AG20443 (cell line): ENCODE measurements around the gene RTL10.
A peak's percentile ranks its signal among the peaks of the same experiment; 100 is the strongest.

Source experiments
- DNase-seq: peaks from one replicate; pipeline ENCODE4 v3.0.0; 2012; ENCODE audit warnings: low spot score, mixed read lengths

The RTL10 gene

DNA sequence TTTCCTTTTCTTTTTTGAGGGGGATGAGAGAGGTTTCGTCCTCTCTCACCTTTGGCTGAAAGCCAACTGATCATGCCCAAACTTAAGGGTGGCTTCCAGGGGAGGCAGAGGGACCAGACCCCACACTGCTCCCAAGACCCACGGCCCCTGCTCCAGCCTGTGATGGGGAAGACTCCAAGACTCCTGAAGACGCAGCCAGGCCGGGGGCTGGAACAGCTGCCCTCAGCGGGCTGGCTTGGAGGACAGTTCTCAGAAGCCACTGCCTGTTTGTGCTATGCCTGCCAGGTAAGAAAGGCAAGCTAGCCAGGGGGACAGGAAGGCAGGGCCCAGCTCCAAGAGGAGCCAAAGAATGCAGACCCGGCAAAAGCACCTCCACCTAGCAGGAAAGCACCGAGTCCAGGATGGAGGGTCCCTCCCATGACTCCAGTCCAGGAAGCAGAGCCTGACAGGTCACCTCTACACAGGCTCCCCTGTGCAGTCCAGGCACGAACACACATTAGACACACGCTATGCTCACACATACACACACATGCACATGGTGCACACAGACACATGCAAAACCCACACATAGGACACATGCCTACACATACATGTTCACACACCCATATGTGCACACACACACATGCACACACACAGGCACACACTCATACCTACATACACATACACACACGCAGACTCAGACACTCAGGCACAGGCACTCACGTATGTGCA lies 31.3 kb downstream of the RTL10 start:
- no peak for DNase-seq

DNA sequence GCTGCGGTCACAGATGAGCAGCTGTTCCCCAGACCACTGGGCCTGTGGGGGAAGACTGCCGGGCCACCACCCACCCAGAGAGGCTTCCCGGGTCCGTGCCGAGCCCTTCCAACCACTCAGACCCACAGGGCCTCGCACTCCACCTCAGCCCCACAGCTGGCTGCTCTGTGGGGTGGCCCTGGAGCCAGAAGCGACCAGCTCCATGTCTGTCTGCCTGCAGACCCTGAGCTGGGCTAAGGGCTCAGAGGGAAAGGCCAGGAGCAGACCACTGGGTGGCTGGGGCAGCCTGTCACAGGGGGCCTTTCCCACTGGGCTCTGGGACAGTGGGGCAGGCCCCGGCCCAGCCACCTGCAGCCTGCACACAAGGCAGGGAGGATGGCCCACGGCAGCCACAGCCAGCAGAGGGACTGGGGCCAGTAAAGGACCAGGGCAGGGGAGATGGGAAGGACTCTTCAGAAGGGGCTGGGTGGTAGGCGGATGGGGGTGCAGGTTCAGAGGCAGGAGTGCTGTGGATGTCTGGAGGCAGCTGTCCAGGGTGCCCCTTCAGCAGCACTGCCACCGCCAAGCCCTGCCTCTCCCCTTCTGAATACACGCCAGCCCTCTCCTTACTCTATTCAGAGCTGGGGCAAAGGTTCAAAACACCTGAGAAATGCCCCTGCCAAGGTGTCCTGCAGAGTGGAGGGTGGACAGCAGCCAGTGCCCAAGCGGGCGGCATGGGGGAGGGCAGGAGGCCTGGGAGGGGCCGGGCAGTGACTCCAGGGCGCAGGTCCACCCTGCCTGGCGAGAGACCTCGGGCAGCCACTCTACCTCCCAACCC lies 32.2 kb downstream of the RTL10 start:
- no peak for DNase-seq

DNA sequence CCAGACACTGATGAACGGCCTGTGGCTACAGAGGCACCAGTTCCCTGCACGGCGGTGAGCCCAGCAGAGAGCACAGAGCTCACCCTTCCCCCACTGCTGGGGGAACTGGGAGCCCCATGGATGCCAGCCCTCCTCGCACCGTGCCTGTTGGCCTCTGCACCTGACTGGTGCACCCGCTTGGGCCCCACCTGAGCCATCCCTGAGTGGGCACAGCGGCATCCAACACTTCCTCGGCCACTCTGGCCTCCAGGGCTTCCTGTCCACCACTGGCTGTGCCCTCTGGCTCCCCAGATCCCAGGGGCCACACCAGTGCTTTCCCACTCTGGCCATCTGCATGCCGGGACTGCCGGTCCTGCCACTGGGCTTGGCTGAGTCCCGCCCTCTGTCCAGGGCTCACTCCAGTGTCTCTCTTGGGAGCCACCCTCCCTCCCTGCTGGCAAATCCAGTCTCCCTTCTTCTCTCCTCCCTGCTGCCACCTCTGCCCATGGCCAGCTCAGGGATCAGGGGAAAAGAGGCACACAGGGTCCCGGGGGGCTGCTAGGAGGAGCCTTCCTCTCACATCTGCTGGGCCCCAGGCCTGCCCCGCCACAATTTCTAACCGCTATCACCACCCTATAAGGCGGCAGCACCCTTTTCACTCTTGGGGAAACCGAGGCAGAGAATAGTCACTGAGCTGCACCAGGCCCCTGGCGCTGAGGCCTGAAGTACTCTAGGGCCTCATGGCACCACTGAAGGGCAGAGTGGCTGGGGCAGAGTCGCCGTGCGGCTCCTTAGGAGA lies 33.0 kb downstream of the RTL10 start:
- no peak for DNase-seq

DNA sequence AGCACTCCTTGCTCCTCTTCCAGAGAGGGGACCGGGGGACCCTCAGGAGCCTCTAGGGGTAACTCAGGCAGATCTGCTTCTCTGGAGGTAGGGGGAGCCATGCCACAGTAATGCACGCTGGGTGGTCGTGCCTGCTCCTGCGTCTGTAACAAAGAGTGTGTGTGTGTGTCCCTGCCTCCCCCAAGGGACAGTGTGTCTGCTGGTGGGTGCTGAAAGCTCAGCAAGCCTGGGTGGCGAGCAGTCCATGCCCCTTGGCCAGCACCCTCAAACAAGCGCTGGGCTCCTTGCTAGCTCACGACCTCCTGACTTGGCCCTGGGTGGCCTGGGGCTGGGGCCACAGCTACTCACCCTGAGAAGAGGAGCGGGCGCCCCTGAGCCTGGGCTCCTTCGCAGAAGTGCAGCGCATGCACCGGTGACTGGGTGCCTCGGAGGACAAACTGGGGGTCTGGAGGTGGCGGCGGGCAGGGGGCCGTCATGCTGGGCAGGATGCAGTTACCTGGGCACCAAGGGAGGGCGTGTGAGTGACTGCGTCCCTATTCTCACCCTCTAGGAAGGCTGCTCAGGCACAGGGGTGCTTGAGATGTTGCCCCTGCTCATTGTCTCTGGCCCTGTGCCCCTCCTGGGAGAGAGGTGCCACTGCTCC lies 33.7 kb downstream of the RTL10 start:
- no peak for DNase-seq

DNA sequence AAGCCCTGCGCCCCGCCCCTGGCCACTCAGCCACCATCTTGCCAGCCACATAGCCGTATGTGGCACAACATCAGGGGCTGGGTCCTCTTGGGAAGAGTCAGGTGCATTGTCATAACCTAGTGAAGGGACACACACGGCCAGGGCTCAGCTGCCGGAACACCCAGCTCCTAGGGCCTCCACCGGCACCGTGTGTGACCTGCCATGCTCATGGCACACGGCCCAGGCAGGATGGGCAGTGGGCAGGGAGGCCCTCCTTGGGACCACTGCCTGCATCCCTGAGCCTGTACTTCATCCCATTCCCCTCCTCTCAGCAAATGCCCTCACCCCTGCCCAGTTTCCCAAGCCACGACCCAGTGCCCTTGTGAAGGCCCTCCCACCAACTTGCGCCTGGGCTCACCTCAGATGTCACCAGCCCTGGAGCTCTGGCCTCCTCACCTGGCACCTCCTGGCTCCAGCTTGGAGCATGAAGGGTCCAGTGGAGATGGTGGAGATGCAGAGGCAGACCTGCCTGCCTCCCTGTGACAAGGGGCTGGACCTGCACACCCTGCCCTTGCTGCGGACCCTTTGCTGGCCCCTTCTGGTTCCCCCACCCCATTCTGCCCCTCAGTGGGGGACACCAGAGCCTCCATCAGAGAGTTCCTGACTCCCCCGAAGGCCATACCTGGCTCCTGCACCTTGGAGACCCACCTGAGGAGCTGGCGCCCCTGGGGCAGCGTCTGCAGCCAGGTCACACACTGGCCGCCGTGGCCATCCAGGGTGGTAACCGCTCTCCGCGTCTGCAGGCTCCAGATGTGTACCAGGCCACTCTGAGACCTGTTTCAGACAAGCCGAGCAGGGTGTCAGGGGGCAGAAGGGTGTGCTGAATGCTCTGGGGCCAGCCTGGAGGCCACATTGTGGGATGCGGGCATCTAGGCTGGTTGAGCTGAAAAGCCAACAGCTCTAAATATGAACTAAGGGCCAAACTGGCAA lies 34.5 kb downstream of the RTL10 start:
- DNase-seq = no peak

DNA sequence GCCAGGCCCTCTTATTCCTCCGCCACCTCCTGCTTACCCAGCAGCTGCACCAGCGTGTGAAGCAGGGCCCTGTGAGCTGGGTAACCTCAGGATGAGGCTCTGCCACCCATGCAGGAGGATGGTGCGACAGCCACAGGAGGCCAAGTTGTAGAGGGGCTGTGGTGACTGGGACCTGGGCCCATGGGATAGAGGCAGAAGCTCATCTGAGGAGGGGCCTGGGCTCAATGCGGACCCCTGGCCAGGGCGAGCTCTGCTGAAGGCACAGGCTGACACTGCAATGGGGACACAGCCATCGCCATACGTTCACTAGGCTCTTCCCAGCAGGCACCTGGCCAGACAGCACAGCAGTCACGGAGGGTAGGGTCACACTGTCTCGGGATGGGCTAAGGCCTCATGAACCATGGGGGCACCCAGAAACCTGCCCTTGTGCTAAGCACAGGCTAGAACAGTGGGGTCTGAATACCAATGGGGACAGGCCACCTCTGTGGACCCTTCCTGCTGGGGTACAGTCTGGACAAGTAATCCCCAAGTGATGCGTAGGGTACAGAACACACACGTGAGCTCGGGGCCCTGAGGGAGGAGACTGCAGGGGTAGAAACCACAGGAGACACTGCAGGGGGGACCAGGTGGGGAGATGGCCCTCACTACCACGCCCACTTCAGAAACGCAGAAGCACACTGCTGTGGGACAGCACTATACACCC lies 35.3 kb downstream of the RTL10 start:
- no peak for DNase-seq

DNA sequence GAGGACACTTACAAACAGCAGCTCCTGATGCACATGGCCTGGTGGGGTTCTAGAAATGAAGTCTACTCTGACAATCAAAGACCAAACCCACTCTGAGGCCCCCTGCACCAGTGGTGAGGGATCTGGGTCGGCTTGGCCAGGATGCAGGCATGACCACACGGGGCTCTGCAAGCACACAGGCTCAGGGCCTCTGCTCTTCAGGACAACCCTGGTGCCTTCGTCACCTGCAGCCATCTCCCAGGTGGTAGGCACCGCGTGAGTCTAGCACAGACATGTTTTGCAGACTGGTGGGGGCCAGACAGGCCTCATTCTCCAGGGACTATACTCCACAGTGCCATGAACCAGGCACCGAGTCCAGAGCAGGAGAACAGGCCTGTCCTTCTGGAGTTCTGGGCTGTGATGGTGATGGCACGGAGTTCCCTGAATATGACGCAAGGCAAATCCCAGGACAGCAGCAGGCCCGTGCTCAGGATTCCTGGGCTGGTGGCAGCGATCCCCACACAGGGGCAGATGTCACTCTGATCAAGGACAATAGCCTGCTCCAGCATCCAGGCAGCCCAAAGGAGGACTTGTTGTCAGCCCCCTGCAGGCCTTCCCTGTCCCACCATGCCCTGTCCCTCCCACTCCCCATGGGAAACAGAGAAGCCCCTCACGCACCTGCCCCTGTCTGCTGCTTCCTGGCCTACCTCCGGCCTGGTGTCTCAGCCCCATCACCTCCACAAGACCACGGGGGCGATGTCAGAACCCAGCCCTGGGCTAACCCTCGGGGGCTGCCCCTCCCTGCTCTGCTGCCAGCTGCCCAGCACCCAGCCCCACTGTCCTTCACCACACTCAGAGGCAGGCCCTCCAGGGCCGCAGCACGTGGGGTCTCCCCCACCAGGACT lies 36.1 kb downstream of the RTL10 start:
- no peak for DNase-seq

DNA sequence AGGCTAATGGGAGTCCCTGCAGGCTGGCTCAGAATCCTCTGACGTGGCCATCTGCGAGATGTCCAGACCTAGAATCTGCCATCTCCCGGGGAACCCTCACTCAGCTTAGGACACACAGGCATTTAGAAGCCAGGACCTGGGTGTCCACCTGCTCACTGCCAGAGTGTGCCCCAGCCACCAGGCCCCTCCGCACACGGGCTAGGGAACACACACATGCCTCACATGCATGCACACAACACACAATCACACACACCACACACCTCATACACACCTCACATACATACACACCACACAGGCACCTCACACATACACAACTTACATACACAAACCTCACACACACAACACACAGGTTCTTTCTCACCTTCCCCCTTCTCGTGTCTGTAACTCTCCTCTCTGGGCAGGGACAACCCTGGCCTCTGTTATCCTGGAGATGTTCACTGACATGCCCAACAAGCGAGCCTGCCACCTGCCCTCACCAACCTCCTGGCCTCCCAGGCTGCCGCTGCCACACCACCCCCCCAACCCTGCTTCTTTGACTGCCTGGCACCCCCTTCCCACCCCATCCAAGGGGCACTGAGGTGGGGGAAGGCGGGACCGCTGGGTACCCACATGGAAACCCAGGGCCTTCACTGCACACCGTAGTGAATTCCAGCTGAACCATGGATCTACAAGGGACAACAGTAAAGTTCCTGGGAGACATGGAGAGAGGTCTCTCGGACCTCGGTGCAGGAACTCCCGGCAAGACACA lies 38.1 kb downstream of the RTL10 start:
- DNase-seq = no peak

DNA sequence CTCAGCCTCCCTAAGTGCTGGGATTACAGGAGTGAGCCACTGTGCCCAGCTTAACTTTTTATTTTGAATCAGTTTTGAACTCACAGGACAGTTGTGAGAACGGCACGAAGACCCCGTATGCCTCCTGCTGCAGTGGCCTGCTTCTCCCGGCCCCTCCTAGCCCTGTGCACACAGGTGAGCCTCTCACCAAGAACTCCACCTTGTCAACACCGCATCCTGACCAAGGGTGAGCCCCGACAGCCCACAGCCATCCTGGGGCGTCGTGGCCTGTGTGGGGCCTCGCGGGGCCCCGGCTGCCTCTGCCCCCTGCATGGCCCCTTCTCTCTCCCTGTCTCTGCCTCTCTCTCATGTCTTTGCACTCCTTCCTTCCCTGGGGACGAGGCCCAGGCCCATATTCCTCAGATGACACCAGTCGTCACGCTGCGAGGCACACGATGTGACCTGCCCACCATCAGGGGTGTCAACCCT lies 38.8 kb downstream of the RTL10 start:
- no peak for DNase-seq

DNA sequence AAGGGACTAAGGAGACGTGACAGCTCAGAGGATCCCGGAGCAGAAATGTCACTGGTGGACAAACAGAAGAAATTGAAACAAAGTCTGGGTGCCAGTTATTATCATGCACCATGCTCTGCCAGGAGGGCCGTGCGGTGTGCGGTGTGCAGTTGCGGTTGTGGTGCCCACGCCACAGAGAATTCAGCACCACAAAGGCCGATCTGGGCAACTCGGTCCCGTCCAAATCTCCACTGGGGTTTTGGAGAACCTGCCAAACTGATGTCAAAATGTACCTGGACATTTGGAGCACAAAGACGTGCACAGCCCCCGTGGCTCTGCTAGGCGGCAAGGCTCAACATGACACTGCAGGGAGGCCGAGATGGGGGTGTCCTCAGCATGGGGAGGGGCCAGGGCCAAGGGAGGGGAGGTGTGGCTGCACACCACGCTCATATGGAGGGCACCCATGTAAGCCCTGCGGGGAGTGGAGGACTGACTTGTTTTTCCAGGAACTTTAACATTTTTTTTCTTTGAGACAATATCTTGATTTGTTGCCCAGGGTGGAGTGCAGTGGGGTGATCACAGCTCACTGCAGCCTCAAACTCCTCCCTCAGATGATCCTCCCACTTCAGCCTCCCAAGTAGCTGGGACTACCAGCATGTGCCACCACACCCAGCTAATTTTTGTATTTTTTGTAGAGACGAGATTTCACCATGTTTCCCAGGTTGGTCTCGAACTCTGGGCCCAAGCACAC lies 39.4 kb downstream of the RTL10 start:
- DNase-seq = no peak

DNA sequence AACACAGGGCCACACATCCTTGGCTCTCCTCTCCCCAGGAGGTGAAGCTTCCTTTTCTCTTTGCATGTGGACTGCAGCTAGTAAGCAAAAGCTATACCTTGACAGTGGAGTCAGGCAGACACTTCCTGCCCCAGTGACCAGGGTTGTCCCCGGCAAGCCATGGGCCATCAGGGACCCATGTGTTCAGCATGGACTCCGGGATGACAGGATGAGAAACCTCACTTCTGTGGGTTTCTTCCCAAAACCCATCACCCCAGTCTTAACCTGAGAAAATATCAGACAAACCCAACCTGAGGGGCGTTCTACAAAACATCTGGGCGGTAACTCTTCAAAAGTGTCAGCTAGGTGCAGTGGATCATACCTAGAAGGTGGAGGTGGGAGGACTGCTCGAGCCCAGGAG lies 40.2 kb downstream of the RTL10 start:
- no peak for DNase-seq

DNA sequence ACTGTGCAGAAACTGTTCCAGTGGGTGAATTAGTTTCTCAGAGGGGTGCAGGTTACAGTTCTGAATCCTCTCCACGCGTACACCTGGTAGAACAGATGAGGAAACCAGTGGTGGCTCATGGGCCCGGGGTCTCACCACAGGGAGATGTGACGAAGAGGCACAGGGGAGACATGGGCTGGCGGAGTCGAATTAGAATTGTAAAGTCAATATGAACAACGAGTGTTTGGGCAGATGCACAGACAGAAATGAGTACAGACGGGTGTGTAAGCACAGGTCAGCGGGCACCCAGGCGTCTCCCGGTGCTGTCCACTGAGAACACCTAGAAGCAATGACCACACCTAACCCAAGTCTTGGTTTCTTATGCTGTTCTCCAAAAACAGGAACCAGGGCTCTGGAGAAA lies 41.8 kb downstream of the RTL10 start:
- no peak for DNase-seq

DNA sequence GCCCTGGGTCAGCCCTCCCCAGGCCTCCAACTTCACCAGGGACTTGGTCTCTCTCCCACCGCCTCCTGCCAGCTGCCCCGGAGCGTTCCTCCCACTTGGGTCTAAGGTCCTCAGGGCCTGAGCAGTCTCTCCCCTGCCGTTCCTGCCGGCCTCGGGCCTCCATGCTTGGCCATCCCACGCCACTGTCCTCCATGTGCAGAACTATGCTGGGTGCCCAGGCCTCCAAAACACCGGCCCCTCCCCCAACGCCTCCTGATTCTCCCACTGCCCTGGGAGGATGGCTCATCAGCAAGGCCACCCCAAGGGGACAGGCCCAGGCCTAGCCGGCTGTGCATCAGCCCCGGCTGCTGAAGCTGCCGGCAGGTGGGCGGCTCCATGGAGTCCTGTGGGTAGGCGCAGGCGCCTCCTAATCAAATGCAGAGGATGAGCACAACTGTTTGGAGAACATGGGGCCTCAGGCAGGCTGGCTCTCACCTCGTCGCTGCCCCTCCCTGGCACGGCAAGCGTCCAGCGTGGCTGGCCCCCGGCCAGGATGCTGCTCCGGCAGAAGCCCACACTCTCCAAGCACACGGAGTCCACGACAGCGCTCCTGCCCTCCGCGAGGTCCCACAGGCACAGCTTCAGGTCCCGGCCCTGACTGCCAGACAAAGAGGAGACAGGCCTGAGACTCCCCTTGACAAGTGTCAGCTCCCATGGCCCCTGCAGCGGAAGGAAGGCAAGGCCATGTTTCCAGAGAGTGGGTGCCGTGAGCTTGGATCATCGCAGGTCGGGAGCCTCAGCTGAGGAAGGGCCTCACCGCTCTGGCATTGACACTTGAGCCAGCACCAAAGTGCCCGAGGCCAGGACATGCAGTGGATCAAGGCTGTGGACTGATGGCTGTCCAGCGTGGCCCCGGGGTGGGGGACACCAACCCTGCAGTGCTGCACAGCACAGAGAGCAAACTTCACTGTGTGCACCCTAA lies 42.6 kb downstream of the RTL10 start:
- no peak for DNase-seq

DNA sequence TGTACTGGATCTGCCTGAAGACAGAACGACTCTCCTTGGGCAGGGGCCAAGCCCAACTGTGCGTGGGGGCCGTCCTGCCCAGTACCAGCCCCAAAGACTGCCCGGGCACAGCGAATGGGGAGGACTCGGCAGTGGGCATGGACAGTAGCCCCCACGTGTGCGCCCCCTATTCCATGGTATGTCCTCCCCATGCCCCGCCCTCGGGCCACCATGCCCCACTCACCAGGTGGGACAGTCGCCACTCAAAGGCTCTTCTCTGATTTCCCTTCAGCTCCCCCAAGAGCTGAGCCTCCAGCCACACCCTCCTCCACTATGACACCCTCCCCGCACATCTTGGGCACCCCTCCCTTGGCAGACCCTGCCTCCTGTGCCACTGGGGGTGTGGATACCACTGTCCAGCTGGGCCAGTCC lies 43.5 kb downstream of the RTL10 start:
- no peak for DNase-seq

DNA sequence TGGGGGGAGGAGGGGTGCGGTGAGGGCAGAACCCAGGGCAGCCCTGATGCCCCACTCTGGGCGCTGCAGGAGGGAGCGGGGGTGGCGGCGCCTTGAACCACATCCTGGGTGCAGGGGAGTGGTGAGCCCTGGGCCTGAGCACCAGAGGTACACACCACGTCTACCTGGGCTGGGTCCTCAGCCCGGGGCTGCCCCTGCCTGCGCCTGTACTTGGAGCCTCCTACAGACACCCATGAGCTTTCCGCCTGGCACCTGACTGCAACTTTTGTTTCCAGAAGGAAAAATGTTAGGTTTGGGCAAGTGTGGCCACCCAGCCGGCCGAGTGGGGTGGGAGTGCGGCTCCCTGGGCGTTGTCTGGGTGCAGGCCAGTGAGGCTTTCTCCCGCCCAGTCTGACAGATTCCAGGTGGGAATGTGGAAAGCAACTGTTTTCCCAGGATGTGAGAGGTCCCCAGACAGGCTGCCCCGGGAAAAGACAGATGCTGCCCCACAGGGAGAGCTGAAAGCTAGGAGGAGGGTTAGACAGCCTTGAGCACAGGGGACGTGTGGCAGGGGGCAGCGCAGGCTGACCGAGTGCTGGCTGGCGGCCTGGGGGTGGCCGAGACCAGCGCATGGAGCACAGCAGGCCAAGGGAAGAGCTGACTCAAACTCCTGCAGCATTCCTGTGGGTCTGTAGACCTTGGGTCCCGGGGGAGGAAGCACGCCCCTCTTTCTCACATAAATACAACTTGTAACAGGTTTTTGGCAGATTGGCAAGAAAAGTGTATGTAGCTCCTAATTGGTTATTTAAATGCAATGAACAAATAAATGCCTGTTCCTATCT lies 44.1 kb downstream of the RTL10 start:
- peak; percentile 61 for DNase-seq

DNA sequence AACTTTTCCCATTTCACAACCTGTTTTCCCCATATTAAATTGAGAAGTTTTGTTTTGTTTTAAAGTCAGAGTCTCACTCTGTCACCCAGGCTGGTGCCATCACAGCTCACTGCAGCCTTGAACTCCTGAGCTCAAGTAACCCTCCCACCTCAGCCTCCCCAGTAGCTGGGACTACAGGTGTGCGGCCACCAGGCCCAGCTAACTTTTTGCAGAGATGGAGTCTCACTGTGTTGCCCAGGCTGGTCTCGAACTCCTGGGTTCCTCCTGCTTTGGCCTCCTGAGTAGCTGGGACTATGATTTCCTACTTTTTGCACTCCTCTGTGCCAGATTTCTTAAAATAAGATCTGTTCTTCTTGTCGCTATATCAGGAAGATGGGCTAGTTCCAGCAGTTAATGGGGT lies 44.9 kb downstream of the RTL10 start:
- no peak for DNase-seq
